Activated naive CD8-positive, alpha-beta T cell treated with anti-CD3 and anti-CD28 coated beads for 36 hours (primary cell): Measurements from ENCODE around the gene DEGS2. TPM values are rescaled to one million over a fixed set of nuclear protein-coding genes. Genes with fewer than 3 reads are reported as not detected.
"Not testable (repeated sequence)": the region's sequence is repeated elsewhere in the genome, so short reads cannot be mapped to it uniquely, and the experiment has no call there.

Experiments used
- DNase-seq: peaks from one replicate; pipeline ENCODE4 v3.0.0; 2021
- H3K27ac Mint-ChIP-seq: one replicate; pipeline ENCODE4 v1.8.0; 2022; ENCODE audit warnings: mild to moderate bottlenecking, moderate library complexity, mixed read lengths
- H3K27me3 Mint-ChIP-seq: one replicate; pipeline ENCODE4 v1.8.0; 2022; ENCODE audit warnings: mild to moderate bottlenecking, mixed read lengths
- H3K36me3 Mint-ChIP-seq: one replicate; pipeline ENCODE4 v1.8.0; 2021; ENCODE audit warnings: mild to moderate bottlenecking, mixed read lengths
- H3K4me1 Mint-ChIP-seq: one replicate; pipeline ENCODE4 v1.8.0; 2021; ENCODE audit warnings: mixed read lengths
- H3K4me3 Mint-ChIP-seq: one replicate; pipeline ENCODE4 v1.8.0; 2022; ENCODE audit warnings: mild to moderate bottlenecking, moderate library complexity, mixed read lengths
- H3K9me3 Mint-ChIP-seq: one replicate; pipeline ENCODE4 v1.8.0; 2022; ENCODE audit warnings: mixed read lengths
- total RNA-seq, 2 experiments: library from RNA; stranded (reverse); gene quantifications; one replicate each; pipeline ENCODE4 v1.2.3, GENCODE V29; 2021

Gene DEGS2
- total RNA-seq, 2 experiments from 2014 or later, result 1.6 to 1.8 TPM

- H3K27ac Mint-ChIP-seq, result no peak overlapping the region
- no peak for DNase-seq
- H3K4me3 Mint-ChIP-seq, result peak overlapping the region; percentile 32
- H3K4me1 Mint-ChIP-seq, result peaks cover 3% of the 10 kb centered on the region
- H3K9me3 Mint-ChIP-seq, result peaks cover 2% of the 10 kb centered on the region
- H3K27me3 Mint-ChIP-seq, result peaks cover 26% of the 10 kb centered on the region
- peaks cover under 1% of the 10 kb centered on the region for H3K36me3 Mint-ChIP-seq
Measured at GRCh38 chr14:100159865-100160533, 554 bp upstream of the DEGS2 start.

- H3K36me3 Mint-ChIP-seq, result peaks cover 1% of the 10 kb centered on the region
- peaks cover 5% of the 10 kb centered on the region for H3K9me3 Mint-ChIP-seq
- H3K4me1 Mint-ChIP-seq, result peaks cover 3% of the 10 kb centered on the region
- peaks cover 26% of the 10 kb centered on the region for H3K27me3 Mint-ChIP-seq
- H3K27ac Mint-ChIP-seq, result no peak overlapping the region
- peak overlapping the region; percentile 51 for H3K4me3 Mint-ChIP-seq
- no peak for DNase-seq
Measured at GRCh38 chr14:100158566-100159093, 815 bp downstream of the DEGS2 start.

DNA sequence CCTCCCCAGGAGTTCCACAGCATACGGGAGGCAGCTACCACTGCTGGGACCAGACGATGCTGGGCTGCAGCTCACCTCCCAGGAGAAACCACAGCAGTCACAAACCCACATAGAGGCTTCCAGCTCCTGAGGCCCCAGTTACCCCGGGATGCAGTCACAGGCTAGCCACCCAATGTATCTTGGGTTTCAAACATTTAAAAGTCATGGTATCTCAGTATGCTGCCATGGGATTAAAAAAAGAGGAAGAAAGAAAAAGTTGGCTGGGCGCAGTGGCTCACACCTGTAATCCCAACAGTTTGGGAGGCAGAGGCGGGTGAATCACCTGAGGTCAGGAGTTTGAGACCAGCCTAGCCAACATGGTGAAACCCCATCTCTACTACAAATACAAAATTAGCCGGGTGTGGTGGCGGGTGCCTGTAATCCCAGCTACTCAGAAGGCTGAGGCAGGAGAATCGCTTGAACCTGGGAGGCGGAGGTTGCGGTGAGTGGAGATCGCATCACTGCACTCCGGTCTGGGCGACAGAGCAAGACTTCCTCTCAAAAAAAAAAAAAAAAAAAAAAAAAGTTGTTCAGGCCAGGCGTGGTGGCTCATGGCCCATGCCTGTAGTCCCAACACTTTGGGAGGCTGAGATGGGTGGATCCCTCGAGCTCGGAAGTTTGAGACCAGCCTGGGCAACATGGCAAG, 1.8 kb downstream of the DEGS2 start:
- H3K9me3 Mint-ChIP-seq, H3K27ac Mint-ChIP-seq, DNase-seq, H3K36me3 Mint-ChIP-seq, H3K4me1 Mint-ChIP-seq, H3K4me3 Mint-ChIP-seq: not testable (repeated sequence)
- H3K27me3 Mint-ChIP-seq, result peaks cover 26% of the 10 kb centered on the region

- H3K9me3 Mint-ChIP-seq, result peaks cover 5% of the 10 kb centered on the region
- peaks cover 1% of the 10 kb centered on the region for H3K36me3 Mint-ChIP-seq
- peaks cover 25% of the 10 kb centered on the region for H3K27me3 Mint-ChIP-seq
- DNase-seq, result no peak
- peaks cover 3% of the 10 kb centered on the region for H3K4me1 Mint-ChIP-seq
- H3K4me3 Mint-ChIP-seq, result no peak overlapping the region
- no peak overlapping the region for H3K27ac Mint-ChIP-seq
Measured at GRCh38 chr14:100156776-100157175, 2.7 kb downstream of the DEGS2 start.

GRCh38 chr14:100155756-100156616, 3.5 kb downstream of the DEGS2 start:
- no peak for DNase-seq
- Mint-ChIP-seq H3K36me3 (peaks cover 1% of the 10 kb centered on the region), H3K27ac (no peak overlapping the region), H3K27me3 (peaks cover 23% of the 10 kb centered on the region), H3K4me3 (no peak overlapping the region), H3K9me3 (peaks cover 5% of the 10 kb centered on the region), H3K4me1 (peaks cover 3% of the 10 kb centered on the region)

- H3K27ac Mint-ChIP-seq, result no peak overlapping the region
- peaks cover 5% of the 10 kb centered on the region for H3K9me3 Mint-ChIP-seq
Measured at GRCh38 chr14:100155049-100155621, 4.3 kb downstream of the DEGS2 start.

DNA sequence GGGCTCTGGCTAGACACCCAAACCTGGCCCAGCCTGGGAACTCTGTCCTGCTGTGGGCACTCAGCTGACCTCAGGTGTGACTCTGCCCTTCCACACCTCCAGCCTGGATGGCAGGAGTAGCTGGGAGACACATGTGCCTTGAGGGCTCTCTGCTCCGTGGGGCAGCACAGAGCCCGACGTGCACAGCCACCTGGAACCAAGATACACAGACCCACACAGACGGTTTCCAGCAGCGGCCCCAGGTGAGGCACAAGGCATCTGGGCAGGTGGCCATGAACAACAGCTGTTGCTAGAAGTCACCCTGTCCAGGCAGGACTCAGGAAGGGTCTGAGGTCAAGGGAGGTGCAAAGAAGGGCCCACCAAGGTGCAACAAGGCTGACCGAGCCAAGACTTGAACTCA, 5.9 kb downstream of the DEGS2 start:
- peaks cover 14% of the 10 kb centered on the region for H3K27me3 Mint-ChIP-seq
- DNase-seq, result no peak
- H3K9me3 Mint-ChIP-seq, result peaks cover 5% of the 10 kb centered on the region
- no peaks in the 10 kb centered on the region for H3K4me1 Mint-ChIP-seq
- H3K36me3 Mint-ChIP-seq, result peaks cover 1% of the 10 kb centered on the region
- no peak overlapping the region for H3K27ac Mint-ChIP-seq
- H3K4me3 Mint-ChIP-seq, result no peak overlapping the region

More at GRCh38 chr14:100155049-100155621, 4.3 kb downstream of the DEGS2 start:
- no peak overlapping the region for H3K4me3 Mint-ChIP-seq
- peaks cover 3% of the 10 kb centered on the region for H3K4me1 Mint-ChIP-seq
- H3K27me3 Mint-ChIP-seq, result peaks cover 21% of the 10 kb centered on the region
- peak; percentile 43 for DNase-seq
- peaks cover 1% of the 10 kb centered on the region for H3K36me3 Mint-ChIP-seq

GRCh38 chr14:100152091-100152490, 7.4 kb downstream of the DEGS2 start:
- no peak overlapping the region for H3K27ac Mint-ChIP-seq
- peaks cover 6% of the 10 kb centered on the region for H3K4me1 Mint-ChIP-seq
- H3K9me3 Mint-ChIP-seq, result peaks cover 5% of the 10 kb centered on the region
- no peak overlapping the region for H3K4me3 Mint-ChIP-seq
- H3K27me3 Mint-ChIP-seq, result peaks cover 1% of the 10 kb centered on the region
- DNase-seq, result no peak
- H3K36me3 Mint-ChIP-seq, result peaks cover 1% of the 10 kb centered on the region

GRCh38 chr14:100150932-100151587, 8.4 kb downstream of the DEGS2 start:
- peaks cover 9% of the 10 kb centered on the region for H3K4me1 Mint-ChIP-seq
- no peak overlapping the region for H3K4me3 Mint-ChIP-seq
- H3K36me3 Mint-ChIP-seq, result peaks cover 1% of the 10 kb centered on the region
- peaks cover 5% of the 10 kb centered on the region for H3K9me3 Mint-ChIP-seq
- DNase-seq, result no peak
- no peaks in the 10 kb centered on the region for H3K27me3 Mint-ChIP-seq
- H3K27ac Mint-ChIP-seq, result no peak overlapping the region

DNA sequence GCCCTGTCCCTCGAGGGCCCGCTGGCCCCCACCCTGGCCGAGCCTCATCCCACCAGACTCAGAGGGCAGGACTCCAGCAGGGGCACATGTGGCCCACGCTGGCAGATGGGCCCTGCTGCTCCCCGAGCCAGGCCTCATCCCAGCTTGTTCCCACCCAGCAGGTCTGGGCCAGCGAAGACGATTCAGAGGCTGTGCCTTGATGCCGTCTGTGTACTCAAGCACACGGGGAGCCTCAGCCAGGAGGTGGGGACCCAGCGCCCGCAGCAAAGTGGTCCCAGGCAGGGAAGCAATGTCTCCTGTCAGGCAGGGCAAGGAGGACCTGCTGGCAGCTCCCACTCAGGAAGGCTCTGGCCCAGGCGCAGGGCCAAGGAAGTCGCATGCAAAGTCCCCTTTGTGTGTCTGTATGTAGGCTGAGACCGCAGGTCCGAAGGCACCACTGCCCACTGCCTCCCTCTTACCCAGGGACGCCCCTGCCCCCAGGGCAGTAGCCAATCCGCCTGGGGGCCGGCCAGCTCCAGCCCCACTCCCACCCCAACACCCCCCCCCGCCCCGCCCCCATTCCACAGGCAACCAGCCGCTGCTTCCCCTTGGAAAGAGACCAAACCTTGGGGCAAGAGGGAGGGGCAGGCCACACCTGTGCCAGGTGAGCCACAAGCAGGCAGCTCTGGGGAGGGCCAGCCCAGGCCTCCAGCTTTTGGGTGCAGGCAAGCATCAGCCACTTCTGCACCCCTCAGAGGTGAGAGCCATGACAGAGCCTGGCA, 9.4 kb downstream of the DEGS2 start:
- no peaks in the 10 kb centered on the region for H3K27me3 Mint-ChIP-seq
- no peak overlapping the region for H3K27ac Mint-ChIP-seq
- peaks cover 9% of the 10 kb centered on the region for H3K4me1 Mint-ChIP-seq
- DNase-seq, result no peak
- peaks cover 1% of the 10 kb centered on the region for H3K36me3 Mint-ChIP-seq
- no peak overlapping the region for H3K4me3 Mint-ChIP-seq
- peaks cover 3% of the 10 kb centered on the region for H3K9me3 Mint-ChIP-seq

DNA sequence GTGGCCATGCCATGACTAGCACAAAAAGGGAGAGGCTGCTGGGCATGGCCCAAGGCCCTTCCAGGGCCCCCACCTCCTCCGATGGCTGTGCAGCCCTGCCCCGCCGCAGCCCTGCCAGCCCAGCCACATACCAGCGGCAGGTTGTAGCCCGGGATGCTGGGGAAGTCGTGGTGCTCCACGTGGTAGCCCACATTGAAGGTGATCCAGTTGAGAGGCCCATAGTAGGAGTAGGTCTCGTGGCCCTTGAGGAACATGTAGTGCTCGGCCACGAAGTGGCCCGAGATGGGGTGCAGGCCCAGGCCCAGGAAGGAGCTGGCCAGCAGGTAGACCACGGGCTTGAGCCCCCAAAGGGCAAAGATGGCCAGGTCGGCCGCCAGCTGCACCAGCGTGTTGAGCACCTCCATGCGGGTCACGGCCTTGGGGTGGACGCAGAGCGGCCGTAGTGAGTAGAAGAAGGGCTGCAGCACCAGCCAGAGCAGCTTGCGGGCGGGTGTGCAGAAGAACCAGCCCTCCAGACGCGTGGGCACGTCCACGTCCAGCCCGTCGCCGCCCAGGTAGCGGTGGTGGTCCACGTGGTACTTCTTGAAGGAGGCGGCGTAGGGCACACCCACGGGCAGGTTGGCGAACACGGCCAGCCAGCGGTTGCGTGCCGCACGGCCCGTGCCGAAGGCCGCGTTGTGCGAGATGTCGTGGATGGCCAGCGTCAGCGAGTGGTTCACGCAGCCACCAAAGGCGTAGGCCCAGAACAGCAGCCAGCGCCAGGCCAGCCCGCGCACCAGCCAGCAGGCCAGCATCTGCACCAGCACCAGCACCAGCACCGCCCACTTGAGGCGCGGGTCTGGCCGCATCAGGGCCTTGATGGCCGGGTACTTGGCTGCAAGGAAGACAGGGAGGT, 10.4 kb downstream of the DEGS2 start:
- H3K27me3 Mint-ChIP-seq, result no peaks in the 10 kb centered on the region
- peaks cover 9% of the 10 kb centered on the region for H3K4me1 Mint-ChIP-seq
- H3K9me3 Mint-ChIP-seq, result no peaks in the 10 kb centered on the region
- no peaks in the 10 kb centered on the region for H3K36me3 Mint-ChIP-seq
- DNase-seq, result no peak
- no peak overlapping the region for H3K27ac Mint-ChIP-seq
- H3K4me3 Mint-ChIP-seq, result no peak overlapping the region

GRCh38 chr14:100147691-100148464, 11.6 kb downstream of the DEGS2 start:
- peak overlapping the region; percentile 16 for H3K27ac Mint-ChIP-seq
- no peaks in the 10 kb centered on the region for H3K9me3 Mint-ChIP-seq
- H3K27me3 Mint-ChIP-seq, result no peaks in the 10 kb centered on the region
- no peak overlapping the region for H3K4me3 Mint-ChIP-seq
- no peaks in the 10 kb centered on the region for H3K36me3 Mint-ChIP-seq
- peaks cover 9% of the 10 kb centered on the region for H3K4me1 Mint-ChIP-seq
- DNase-seq, result no peak
